HepG2 (cell line): ENCODE results near the gene CAPG. TPM values are rescaled to one million over a fixed set of nuclear protein-coding genes. Genes with fewer than 3 reads are reported as not detected.

ENCODE experiments used
- CCDC6 ChIP-seq: sonication (generic); formaldehyde crosslinking; IDR thresholded peaks from 2 replicates; pipeline ENCODE4 v1.8.1; 2022; ENCODE audit warnings: mild to moderate bottlenecking, missing genetic modification reagents, moderate library complexity
- DNMT1 ChIP-seq: sonication (generic); formaldehyde crosslinking; IDR thresholded peaks from 2 replicates; pipeline ENCODE4 v1.5.1; 2020; ENCODE audit warnings: mild to moderate bottlenecking, missing genetic modification reagents
- GFI1 ChIP-seq: sonication (generic); formaldehyde crosslinking; IDR thresholded peaks from 2 replicates; pipeline ENCODE4 v1.5.0; 2020; ENCODE audit warnings: missing genetic modification reagents, mild to moderate bottlenecking, borderline replicate concordance
- HNRNPUL1 ChIP-seq: fragments of 200-400 bp; formaldehyde crosslinking; IDR thresholded peaks from 2 replicates; pipeline ENCODE4 v1.6.1; 2017; ENCODE audit warnings: low read depth, mild to moderate bottlenecking, low read length, moderate library complexity
- HOXA7 ChIP-seq: sonication (generic); formaldehyde crosslinking; IDR thresholded peaks from 2 replicates; pipeline ENCODE4 v1.8.1; 2022; ENCODE audit warnings: mild to moderate bottlenecking, missing genetic modification reagents, moderate library complexity
- KLF6 ChIP-seq: IDR thresholded peaks from 2 replicates; pipeline ENCODE4 v1.8.0; 2016; ENCODE audit warnings: missing biosample characterization, missing genetic modification reagents
- MIER3 ChIP-seq: IDR thresholded peaks from 2 replicates; pipeline ENCODE4 v1.6.1; 2016; ENCODE audit warnings: missing compliant biosample characterization, borderline replicate concordance
- MIXL1 ChIP-seq: IDR thresholded peaks from 2 replicates; pipeline ENCODE4 v1.6.1; 2016
- MTA3 ChIP-seq: sonication (generic); formaldehyde crosslinking; IDR thresholded peaks from 2 replicates; pipeline ENCODE4 v1.4.0; 2020; ENCODE audit warnings: missing genetic modification reagents
- MYC ChIP-seq: sonication (generic); formaldehyde crosslinking; IDR thresholded peaks from 2 replicates; pipeline ENCODE4 v1.9.0; 2021; ENCODE audit warnings: missing genetic modification reagents, borderline replicate concordance
- SALL2 ChIP-seq: sonication (generic); formaldehyde crosslinking; IDR thresholded peaks from 2 replicates; pipeline ENCODE4 v1.8.1; 2023; ENCODE audit warnings: mild to moderate bottlenecking, missing genetic modification reagents, inconsistent platforms
- ZFAT ChIP-seq: sonication (generic); formaldehyde crosslinking; conservative IDR thresholded peaks from 2 replicates; pipeline ENCODE4 v1.8.1; 2023; ENCODE audit warnings: missing genetic modification reagents, inconsistent platforms
- ZNF235 ChIP-seq: sonication (generic); formaldehyde crosslinking; IDR thresholded peaks from 2 replicates; pipeline ENCODE4 v1.8.1; 2023; ENCODE audit warnings: mild to moderate bottlenecking, missing genetic modification reagents, borderline replicate concordance
- ZNF251 ChIP-seq: sonication (generic); formaldehyde crosslinking; IDR thresholded peaks from 2 replicates; pipeline ENCODE4 v1.9.0; 2021; ENCODE audit warnings: mild to moderate bottlenecking, missing genetic modification reagents
- ZNF33A ChIP-seq: sonication (generic); formaldehyde crosslinking; IDR thresholded peaks from 2 replicates; pipeline ENCODE4 v1.5.1; 2020; ENCODE audit warnings: missing genetic modification reagents, mild to moderate bottlenecking, moderate library complexity, borderline replicate concordance
- ZNF546 ChIP-seq: sonication (generic); formaldehyde crosslinking; conservative IDR thresholded peaks from 2 replicates; pipeline ENCODE4 v1.8.1; 2023; ENCODE audit warnings: mild to moderate bottlenecking, missing genetic modification reagents
- polyA plus RNA-seq, 8 experiments: library from polyadenylated mRNA; depleted of rRNA in 3 of 8; stranded (reverse) in 7 of 8; unstranded in 1 of 8; fragments of >200 nt; fragmentation: Illumina TruSeq in 4 of 8; extraction: Trizol in 4 of 8; gene quantifications; 2 replicates each; pipeline versions ENCODE4 v1.2.1 to v1.2.3, GENCODE V29; 2011 to 2016; ENCODE audit warnings: low read depth in 4 of 8, missing spikeins in 1 of 8, mixed read lengths in 1 of 8; ENCODE audit not compliant: insufficient read depth in 1 of 8
- total RNA-seq, 5 experiments: library from RNA; depleted of rRNA; stranded (reverse); fragments of >200 nt; fragmentation: Illumina TruSeq; extraction: Trizol; gene quantifications; 2 replicates each; pipeline ENCODE4 v1.2.3, GENCODE V29; 2016; ENCODE audit warnings: low read depth in 1 of 5
- TF ChIP-seq, protein P1 (sequence below): sonication (generic); formaldehyde crosslinking; IDR thresholded peaks from 2 replicates; pipeline ENCODE4 v1.4.0; 2020; ENCODE audit warnings: missing genetic modification reagents
- TF ChIP-seq, protein P2 (sequence below): sonication (generic); formaldehyde crosslinking; IDR thresholded peaks from 2 replicates; pipeline ENCODE4 v1.5.0; 2020; ENCODE audit warnings: missing genetic modification reagents
- TF ChIP-seq, protein P3 (sequence below): sonication (generic); formaldehyde crosslinking; IDR thresholded peaks from 2 replicates; pipeline ENCODE4 v1.8.1; 2023; ENCODE audit warnings: missing genetic modification reagents, inconsistent platforms, borderline replicate concordance
- TF ChIP-seq, protein P4 (sequence below): sonication (generic); formaldehyde crosslinking; IDR thresholded peaks from 2 replicates; pipeline ENCODE4 v1.4.0; 2020; ENCODE audit warnings: missing genetic modification reagents

Gene CAPG
- total and polyA plus RNA-seq, 2 of the 13 experiments (the other 11 are each of a cell fraction or from before 2014, with no cell fraction given) = 12.7 to 18.2 TPM

DNA sequence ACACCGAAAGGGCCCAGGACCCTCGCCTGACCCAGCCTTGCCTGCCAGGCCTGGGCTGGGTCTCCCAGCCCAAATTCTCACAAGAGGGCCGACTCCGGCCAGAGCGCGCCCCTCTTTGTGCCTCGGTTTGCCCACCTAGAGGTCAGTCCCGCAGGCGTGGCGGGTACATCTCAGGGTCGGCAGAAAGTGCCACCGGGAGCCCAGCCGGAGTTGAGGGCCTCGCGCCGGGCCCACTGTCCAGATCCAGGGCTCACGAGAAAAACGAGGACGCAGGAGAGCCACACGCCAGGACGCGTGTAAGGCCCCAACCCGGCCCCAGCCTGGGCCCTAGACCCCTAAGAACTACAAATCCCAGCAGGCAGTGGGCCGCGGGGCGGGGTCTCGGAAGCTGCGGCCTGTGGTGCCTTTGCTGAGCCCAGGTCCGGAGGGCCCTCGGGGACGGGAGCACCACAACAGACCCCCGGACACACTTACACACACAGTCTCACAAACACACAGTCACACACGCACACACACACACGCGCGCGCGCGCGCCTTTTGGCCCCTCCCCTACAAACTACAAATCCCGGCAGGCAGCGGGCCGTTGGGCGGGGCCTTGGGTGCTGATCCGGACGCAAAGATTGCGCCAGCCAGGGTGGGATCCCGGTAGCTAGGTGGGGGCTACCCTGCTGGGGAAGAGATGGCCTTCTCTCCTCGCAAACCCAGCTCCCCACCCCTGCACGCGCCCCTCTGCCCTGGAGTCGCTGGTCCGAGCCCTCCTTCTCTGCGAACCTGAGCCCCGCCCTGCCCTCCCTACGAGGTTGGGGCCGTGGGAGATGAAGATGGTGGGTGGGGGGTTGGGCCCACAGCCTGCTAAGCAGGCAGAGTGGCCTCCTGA lies 8.2 kb upstream of the CAPG start, which contains the start of gene SH2D6 (continued):
- peak; percentile 24; the same call in 1 of the 2 replicates for TF ChIP-seq DNMT1
- TF ChIP-seq MTA3 = 0 out of 2 replicates have a peak, but pooled peaks have one; percentile 63
- peak; percentile 88; the same call in 1 of the 2 replicates for TF ChIP-seq HNRNPUL1
- 0 out of 2 replicates have a peak, but pooled peaks have one; percentile 13 for TF ChIP-seq MIER3
- TF ChIP-seq ZNF251 (CRISPR knock-in tag) = no peak
- TF ChIP-seq GFI1 (CRISPR knock-in tag) = peak; percentile 68; the same call in 1 of the 2 replicates
- TF ChIP-seq ZNF546 (CRISPR knock-in tag) = peak; percentile 30; the same call in 1 of the 2 replicates
- peak; percentile 94 for TF ChIP-seq ZNF33A (CRISPR knock-in tag)
- TF ChIP-seq HOXA7 (CRISPR knock-in tag) = no peak
- TF ChIP-seq ZFAT (CRISPR knock-in tag) = peak; percentile 80; the same call in 1 of the 2 replicates
- TF ChIP-seq, protein P1, sequence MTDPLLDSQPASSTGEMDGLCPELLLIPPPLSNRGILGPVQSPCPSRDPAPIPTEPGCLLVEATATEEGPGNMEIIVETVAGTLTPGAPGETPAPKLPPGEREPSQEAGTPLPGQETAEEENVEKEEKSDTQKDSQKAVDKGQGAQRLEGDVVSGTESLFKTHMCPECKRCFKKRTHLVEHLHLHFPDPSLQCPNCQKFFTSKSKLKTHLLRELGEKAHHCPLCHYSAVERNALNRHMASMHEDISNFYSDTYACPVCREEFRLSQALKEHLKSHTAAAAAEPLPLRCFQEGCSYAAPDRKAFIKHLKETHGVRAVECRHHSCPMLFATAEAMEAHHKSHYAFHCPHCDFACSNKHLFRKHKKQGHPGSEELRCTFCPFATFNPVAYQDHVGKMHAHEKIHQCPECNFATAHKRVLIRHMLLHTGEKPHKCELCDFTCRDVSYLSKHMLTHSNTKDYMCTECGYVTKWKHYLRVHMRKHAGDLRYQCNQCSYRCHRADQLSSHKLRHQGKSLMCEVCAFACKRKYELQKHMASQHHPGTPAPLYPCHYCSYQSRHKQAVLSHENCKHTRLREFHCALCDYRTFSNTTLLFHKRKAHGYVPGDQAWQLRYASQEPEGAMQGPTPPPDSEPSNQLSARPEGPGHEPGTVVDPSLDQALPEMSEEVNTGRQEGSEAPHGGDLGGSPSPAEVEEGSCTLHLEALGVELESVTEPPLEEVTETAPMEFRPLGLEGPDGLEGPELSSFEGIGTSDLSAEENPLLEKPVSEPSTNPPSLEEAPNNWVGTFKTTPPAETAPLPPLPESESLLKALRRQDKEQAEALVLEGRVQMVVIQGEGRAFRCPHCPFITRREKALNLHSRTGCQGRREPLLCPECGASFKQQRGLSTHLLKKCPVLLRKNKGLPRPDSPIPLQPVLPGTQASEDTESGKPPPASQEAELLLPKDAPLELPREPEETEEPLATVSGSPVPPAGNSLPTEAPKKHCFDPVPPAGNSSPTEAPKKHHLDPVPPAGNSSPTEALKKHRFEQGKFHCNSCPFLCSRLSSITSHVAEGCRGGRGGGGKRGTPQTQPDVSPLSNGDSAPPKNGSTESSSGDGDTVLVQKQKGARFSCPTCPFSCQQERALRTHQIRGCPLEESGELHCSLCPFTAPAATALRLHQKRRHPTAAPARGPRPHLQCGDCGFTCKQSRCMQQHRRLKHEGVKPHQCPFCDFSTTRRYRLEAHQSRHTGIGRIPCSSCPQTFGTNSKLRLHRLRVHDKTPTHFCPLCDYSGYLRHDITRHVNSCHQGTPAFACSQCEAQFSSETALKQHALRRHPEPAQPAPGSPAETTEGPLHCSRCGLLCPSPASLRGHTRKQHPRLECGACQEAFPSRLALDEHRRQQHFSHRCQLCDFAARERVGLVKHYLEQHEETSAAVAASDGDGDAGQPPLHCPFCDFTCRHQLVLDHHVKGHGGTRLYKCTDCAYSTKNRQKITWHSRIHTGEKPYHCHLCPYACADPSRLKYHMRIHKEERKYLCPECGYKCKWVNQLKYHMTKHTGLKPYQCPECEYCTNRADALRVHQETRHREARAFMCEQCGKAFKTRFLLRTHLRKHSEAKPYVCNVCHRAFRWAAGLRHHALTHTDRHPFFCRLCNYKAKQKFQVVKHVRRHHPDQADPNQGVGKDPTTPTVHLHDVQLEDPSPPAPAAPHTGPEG (CRISPR knock-in tag) = no peak; the same call in 1 of the 2 replicates
- peak; percentile 22; the same call in 1 of the 2 replicates for TF ChIP-seq KLF6
- TF ChIP-seq, protein P2, sequence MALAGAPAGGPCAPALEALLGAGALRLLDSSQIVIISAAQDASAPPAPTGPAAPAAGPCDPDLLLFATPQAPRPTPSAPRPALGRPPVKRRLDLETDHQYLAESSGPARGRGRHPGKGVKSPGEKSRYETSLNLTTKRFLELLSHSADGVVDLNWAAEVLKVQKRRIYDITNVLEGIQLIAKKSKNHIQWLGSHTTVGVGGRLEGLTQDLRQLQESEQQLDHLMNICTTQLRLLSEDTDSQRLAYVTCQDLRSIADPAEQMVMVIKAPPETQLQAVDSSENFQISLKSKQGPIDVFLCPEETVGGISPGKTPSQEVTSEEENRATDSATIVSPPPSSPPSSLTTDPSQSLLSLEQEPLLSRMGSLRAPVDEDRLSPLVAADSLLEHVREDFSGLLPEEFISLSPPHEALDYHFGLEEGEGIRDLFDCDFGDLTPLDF = peak; percentile 91
- peak; percentile 96 for TF ChIP-seq MYC
- TF ChIP-seq, protein P3, sequence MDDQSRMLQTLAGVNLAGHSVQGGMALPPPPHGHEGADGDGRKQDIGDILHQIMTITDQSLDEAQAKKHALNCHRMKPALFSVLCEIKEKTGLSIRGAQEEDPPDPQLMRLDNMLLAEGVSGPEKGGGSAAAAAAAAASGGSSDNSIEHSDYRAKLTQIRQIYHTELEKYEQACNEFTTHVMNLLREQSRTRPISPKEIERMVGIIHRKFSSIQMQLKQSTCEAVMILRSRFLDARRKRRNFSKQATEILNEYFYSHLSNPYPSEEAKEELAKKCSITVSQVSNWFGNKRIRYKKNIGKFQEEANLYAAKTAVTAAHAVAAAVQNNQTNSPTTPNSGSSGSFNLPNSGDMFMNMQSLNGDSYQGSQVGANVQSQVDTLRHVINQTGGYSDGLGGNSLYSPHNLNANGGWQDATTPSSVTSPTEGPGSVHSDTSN (CRISPR knock-in tag) = no peak
- TF ChIP-seq MIXL1 = no peak
- TF ChIP-seq, protein P4, sequence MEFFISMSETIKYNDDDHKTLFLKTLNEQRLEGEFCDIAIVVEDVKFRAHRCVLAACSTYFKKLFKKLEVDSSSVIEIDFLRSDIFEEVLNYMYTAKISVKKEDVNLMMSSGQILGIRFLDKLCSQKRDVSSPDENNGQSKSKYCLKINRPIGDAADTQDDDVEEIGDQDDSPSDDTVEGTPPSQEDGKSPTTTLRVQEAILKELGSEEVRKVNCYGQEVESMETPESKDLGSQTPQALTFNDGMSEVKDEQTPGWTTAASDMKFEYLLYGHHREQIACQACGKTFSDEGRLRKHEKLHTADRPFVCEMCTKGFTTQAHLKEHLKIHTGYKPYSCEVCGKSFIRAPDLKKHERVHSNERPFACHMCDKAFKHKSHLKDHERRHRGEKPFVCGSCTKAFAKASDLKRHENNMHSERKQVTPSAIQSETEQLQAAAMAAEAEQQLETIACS = peak; percentile 93
- TF ChIP-seq SALL2 (CRISPR knock-in tag) = peak; percentile 25
- TF ChIP-seq CCDC6 (CRISPR knock-in tag) = no peak; the same call in none of the 2 replicates
- TF ChIP-seq ZNF235 (CRISPR knock-in tag) = peak; percentile 83; the same call in 1 of the 2 replicates
